Measurements from ENCODE around the gene ATRIP.

ATRIP gene

GRCh38 chr3:48410205-48411040 lies 36.1 kb upstream of the ATRIP start:
- no peak for DNase-seq

- DNase-seq, result no peak
Observed at GRCh38 chr3:48411041-48411588, 35.4 kb upstream of the ATRIP start.

DNA sequence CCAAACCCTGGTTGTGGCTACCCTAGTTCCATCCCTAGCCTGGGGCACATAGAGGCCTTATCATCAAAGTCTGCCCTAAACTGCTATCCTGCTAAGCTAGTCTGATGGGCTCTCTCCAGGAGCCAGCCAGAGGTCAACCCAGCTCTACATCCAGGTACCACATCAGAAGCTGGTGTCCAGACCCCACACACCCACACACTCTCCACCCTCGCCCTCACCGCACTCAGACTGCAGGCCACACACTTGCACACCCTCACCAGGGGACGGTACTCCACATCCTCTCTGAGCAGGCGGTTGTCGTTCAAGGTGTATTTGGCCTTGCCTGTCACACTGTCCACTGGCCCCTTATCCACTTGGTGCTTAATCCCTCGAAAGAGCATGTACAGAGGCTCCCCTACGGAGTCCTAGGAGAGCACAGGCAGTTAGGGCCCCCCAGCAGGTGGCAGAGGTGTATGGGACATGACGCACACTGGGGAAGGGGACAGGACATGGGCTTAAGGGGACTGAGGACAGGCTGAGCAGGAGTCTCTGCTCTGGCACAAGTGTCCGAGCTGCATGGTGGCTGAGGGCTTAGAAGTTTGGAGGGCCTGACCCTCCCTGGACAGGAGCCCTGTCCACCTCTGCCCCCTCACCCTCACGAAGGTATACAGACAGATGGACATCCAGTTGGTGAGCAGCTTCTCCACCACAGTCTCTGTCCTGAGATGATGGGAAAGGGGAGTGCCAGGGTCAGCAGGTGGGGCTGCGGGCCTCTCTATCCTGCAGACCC lies 34.7 kb upstream of the ATRIP start:
- DNase-seq, result no peak

DNA sequence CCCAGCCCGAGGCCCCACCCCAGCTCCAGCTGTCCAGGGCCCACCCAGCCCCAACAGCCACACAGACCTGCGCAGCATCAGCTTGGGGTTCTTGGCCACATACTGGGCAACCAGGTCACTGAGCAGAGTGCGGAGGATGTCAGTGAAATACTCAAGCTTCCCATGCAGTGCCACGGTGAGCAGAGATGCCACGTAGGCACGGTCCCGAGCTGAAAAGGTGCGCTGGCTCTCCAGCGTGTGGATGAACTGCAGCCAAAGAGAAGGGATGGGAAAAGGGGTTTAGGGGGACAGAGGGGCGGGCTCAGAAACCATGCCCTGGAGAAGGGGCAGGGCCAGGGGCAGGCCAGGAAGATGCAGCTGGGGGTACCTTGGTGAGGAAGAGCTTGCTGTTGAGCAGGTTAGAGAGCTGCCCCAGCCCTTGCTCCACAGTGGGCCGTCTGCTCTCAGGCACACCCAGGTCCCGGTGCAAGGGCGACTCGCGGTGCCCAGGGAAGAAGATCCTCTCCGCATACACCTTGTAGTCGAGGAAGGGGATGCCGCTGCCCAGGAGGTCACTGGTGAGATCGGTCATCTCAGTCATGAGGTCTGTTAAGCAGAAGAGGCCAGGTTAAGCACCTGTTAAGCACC lies 34.0 kb upstream of the ATRIP start:
- no peak for DNase-seq

- DNase-seq, result no peak
Observed at GRCh38 chr3:48413086-48413485, 33.5 kb upstream of the ATRIP start.

DNA sequence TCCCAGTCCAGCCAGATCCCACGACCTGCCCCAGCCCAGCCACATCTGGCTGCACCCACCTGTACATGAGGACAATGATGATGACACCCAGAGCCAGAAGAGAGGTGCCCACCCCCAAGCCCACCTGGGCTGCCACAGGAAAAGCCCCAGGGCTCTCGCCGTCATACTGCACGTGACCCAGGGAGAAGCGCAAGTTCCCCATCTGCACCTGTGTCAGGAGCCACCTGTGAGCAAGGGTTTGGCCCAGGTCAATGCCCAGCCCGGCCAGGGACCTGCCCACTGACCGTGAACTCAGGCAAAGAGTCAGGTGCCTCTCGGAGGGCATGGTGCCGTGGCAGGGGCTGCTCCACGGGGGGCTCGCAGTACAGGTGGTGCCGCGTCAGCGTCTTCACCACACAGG lies 32.9 kb upstream of the ATRIP start:
- no peak for DNase-seq

GRCh38 chr3:48414376-48415250 lies 31.9 kb upstream of the ATRIP start:
- DNase-seq, result no peak

DNA sequence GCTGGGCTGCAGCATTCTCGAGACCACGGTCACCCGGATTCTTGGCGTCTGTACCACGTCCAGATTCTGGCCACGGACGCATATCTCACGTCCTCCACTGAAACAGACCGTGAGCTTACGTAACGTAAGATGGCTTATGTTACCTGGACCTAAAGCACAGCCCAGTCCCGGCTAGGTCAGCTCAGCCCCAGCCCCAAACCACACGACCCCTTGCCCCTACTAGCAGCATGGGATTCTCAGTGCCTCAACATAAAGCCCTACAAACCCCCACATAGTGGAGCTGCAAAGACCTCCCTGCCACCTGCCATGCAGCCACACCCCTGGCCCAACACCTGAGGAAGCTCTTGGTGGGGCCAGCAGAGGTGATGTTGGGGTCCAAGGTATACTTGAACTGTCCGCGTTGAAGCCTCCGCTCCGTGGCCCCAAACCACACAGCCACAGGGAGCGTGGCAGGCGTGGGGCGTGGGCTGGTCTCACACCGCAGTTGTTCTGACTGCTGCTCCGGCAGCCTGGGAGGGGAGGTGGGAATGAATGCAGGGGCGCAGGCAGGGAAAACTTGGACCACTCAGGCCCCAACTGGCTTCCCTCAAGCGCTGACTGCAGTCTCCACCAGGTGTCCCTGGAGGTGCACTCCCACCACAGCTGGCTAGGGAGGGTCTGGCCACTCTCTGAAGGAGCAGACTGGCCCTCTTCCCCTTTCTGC lies 31.1 kb upstream of the ATRIP start:
- DNase-seq, result no peak

DNA sequence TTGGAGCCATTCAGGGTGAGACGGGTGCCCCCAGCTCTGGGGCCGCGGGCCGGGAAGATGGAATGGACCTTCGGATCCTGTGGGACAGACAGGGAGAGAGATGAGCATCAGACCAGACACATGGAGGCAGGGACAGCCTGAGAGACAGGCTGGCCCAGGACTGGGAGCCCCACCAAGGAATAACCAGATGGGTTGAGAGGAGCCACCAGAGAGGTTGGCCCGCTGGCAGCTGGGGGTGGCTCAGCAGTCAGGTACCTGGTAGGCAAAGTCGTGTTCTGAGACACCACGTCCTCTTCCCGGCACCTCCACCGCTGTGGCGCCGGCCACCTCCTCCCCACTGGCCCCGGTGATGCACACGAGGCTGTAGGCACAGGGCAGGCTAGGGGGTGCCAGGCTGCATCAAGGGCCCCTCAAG lies 30.4 kb upstream of the ATRIP start:
- no peak for DNase-seq

GRCh38 chr3:48416546-48416945 lies 30.0 kb upstream of the ATRIP start:
- no peak for DNase-seq

GRCh38 chr3:48417529-48418108 lies 28.9 kb upstream of the ATRIP start:
- no peak for DNase-seq

DNA sequence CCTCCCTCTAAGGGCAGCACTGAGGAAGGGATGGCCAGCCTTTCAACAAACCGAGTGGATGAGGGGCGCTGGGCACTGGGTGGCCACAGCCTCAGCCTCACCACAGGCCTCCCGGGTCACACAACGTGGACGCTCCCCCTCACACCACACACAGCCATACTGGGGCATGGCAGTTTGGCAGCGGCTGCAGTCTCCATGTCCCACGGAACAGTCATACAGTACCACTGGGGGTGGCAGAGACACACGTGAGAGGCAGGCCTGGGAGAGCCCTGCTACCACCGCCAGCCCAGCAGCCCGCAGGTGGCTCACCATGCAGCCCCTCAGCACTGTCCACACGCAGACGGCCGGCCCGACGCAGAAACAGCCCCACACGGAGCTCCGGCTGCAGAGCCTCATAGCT lies 28.4 kb upstream of the ATRIP start:
- DNase-seq, result no peak

- no peak for DNase-seq
Observed at GRCh38 chr3:48418651-48419050, 27.9 kb upstream of the ATRIP start.

- DNase-seq, result no peak
Observed at GRCh38 chr3:48419149-48419548, 27.4 kb upstream of the ATRIP start.

DNA sequence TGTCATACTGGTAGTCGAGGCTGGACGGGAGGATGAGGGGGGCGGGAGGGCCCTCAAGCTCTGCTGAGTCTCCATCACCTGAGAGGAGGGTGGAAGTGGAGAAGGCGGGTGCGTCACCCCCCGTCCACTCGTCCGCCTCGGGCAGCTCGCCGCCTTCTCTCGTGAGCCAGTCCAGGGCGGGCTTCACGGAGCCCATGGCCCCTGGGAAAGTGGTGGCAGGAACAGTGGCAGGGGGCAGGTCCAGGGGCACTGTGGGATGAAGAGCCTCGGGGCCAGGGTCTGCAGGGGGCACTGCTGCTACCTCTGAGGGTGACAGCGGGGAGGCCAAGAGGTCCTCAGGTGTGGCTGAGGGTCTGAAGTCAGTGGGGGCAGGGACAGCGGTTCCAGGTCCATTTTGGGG lies 26.9 kb upstream of the ATRIP start:
- no peak for DNase-seq

DNA sequence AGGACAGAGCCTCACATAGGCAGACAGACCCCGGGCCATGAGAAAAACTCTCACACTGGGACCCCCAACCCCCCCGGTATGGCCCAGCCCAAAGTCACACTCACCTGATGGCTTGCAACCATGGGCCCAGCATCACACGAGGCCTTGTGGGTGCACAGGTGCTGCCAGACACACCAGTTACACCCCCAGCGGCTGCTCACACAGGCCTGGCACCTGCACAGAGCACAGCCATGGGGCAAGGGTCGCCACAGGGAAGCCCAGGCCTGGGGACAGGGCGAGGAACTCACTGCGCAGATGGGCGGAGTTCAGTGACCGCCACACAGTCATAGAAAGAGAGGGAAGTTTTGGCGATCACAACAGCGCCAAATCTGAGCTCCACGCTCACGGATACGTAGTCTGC lies 26.0 kb upstream of the ATRIP start:
- DNase-seq, result no peak

- DNase-seq, result no peak
Observed at GRCh38 chr3:48422272-48422671, 24.3 kb upstream of the ATRIP start.

- DNase-seq, result no peak
Observed at GRCh38 chr3:48422681-48423080, 23.9 kb upstream of the ATRIP start.

DNA sequence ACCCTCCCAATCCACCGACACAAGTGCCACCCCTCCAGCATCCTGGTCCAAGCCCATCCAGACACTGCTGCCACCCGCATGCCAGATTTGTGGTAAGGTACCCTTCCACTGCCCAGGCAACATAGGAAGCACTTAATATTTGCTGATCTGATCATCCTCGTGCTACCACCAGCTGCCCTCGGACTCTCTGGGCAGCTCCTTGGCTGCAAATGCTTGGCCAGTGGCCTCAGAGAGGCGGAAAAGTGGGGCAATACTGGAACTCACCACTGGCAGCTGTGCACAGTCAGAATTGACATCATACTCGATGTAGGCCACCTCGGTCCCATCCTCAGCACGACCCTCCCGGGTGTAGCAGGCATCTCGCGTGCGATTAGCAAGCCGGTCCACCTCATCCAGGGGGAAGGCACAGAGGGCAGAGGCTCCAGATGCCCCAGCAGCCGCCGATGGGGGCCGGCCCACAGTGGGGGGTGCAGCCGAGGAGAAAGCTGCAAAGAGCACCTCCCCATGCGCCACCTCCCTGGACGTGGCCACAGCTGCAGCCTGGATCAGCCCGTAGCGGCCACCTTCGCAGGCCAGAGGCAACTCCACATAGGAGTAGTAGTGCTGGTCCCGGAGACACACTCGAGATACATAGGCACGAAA lies 23.2 kb upstream of the ATRIP start:
- no peak for DNase-seq

- DNase-seq, result no peak
Observed at GRCh38 chr3:48423883-48424695, 22.4 kb upstream of the ATRIP start.
